Hematopoietic multipotent progenitor cell treated with erythropoietin and hydrocortisone succinate and interleukin-3 and kit ligand, for 8 days (in vitro differentiated cells): ENCODE data around the gene IZUMO1R.
"Not testable (repeated sequence)": the region's sequence is repeated elsewhere in the genome, so short reads cannot be mapped to it uniquely, and the experiment has no call there.

ENCODE experiments used
- DNase-seq: peaks from one replicate; pipeline ENCODE4 v3.0.0-alpha.2; 2015

IZUMO1R gene

GRCh38 chr11:94328587-94329080, 24.3 kb downstream of the IZUMO1R start:
- DNase-seq: no peak

GRCh38 chr11:94329501-94329900, 25.1 kb downstream of the IZUMO1R start:
- no peak for DNase-seq

GRCh38 chr11:94330789-94331188, 26.4 kb downstream of the IZUMO1R start:
- no peak for DNase-seq

- no peak for DNase-seq
Observed at GRCh38 chr11:94332814-94333213, 28.4 kb downstream of the IZUMO1R start.

GRCh38 chr11:94336033-94336432, 31.7 kb downstream of the IZUMO1R start:
- DNase-seq: no peak

- no peak for DNase-seq
Observed at GRCh38 chr11:94338651-94339050, 34.3 kb downstream of the IZUMO1R start.

GRCh38 chr11:94342250-94342649, 37.9 kb downstream of the IZUMO1R start:
- DNase-seq: no peak

- no peak for DNase-seq
Observed at GRCh38 chr11:94343495-94343894, 39.1 kb downstream of the IZUMO1R start.

GRCh38 chr11:94346311-94346710, 41.9 kb downstream of the IZUMO1R start:
- not testable (repeated sequence) for DNase-seq

GRCh38 chr11:94350850-94351563, 46.6 kb downstream of the IZUMO1R start:
- not testable (repeated sequence) for DNase-seq
